Measurements from ENCODE around the gene ZNF808.

DNA sequence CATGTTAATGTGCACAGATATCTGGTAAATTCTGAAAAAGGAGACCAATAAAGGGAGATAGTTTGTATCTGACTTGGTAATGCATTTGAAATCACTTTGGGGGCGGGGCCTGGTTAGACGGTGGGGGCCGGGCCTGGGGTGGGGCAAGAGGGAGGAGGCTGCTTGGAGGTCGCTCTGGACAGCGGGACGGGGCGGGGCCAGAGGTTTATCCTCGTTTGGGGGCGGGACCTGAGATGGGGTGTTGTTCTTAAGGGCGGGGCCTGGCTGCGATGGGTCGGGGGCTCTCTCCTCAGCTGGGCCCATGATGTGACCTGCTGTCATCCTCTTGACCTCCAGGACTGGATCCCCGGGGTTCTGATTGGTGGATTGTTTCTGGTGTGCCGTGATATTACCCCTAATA is 4.9 kb upstream of the ZNF808 start:
- TF ChIP-seq, protein P1, sequence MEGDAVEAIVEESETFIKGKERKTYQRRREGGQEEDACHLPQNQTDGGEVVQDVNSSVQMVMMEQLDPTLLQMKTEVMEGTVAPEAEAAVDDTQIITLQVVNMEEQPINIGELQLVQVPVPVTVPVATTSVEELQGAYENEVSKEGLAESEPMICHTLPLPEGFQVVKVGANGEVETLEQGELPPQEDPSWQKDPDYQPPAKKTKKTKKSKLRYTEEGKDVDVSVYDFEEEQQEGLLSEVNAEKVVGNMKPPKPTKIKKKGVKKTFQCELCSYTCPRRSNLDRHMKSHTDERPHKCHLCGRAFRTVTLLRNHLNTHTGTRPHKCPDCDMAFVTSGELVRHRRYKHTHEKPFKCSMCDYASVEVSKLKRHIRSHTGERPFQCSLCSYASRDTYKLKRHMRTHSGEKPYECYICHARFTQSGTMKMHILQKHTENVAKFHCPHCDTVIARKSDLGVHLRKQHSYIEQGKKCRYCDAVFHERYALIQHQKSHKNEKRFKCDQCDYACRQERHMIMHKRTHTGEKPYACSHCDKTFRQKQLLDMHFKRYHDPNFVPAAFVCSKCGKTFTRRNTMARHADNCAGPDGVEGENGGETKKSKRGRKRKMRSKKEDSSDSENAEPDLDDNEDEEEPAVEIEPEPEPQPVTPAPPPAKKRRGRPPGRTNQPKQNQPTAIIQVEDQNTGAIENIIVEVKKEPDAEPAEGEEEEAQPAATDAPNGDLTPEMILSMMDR (IDR thresholded peaks at IDR 0.05; ENCODE audit: poor library complexity), result no peak
- TF ChIP-seq EZH2 (IDR thresholded peaks at IDR 0.05; ENCODE audit: borderline replicate concordance), result no peak
- no peak for TF ChIP-seq EZH2phosphoT487 (IDR thresholded peaks at IDR 0.05; ENCODE audit: low read depth, severe bottlenecking, unreplicated experiment)

Data from hepatocyte (in vitro differentiated cells).